AG10803 (cell line): ENCODE data around the gene RUNX3.
A peak's percentile ranks its signal among the peaks of the same experiment; 100 is the strongest.

Experiments
- DNase-seq: peaks from one replicate; pipeline ENCODE4 v3.0.0; 2010; ENCODE audit warnings: low read depth
- H3K4me3 ChIP-seq: 2 replicates; pipeline ENCODE4 v1.5.1; 2011; ENCODE audit warnings: mild to moderate bottlenecking, low read length, control low read depth
- CTCF ChIP-seq: conservative IDR thresholded peaks from 2 replicates; pipeline ENCODE4 v1.5.1; 2011; ENCODE audit warnings: mild to moderate bottlenecking, low read length, control low read depth, inconsistent platforms

The RUNX3 gene

GRCh38 chr1:24936684-24937083 lies 6.6 kb upstream of the RUNX3 start:
- no peak overlapping the region for H3K4me3 ChIP-seq
- no peak for TF ChIP-seq CTCF
- peak; percentile 46 for DNase-seq

- TF ChIP-seq CTCF: no peak
- DNase-seq: peak; percentile 29
- H3K4me3 ChIP-seq: no peak overlapping the region
These were observed 5.8 kb upstream of the RUNX3 start for GRCh38 chr1:24935615-24936484.

- no peak for DNase-seq
- H3K4me3 ChIP-seq: no peak overlapping the region
- no peak for TF ChIP-seq CTCF
These were observed 5.1 kb upstream of the RUNX3 start for GRCh38 chr1:24935196-24935526.

GRCh38 chr1:24934310-24935195 lies 4.5 kb upstream of the RUNX3 start:
- H3K4me3 ChIP-seq: no peak overlapping the region
- TF ChIP-seq CTCF: no peak
- DNase-seq: no peak

- no peak for DNase-seq
- H3K4me3 ChIP-seq: no peak overlapping the region
- TF ChIP-seq CTCF: no peak
These were observed 3.4 kb upstream of the RUNX3 start for GRCh38 chr1:24933468-24933867.

GRCh38 chr1:24932725-24933294 lies 2.7 kb upstream of the RUNX3 start:
- H3K4me3 ChIP-seq: no peak overlapping the region
- no peak for DNase-seq
- TF ChIP-seq CTCF: no peak
